ENCODE data around the gene SRRT. TPM values are rescaled to one million over a fixed set of nuclear protein-coding genes. Genes with fewer than 3 reads are reported as not detected.
"Not testable (repeated sequence)": the region's sequence is repeated elsewhere in the genome, so short reads cannot be mapped to it uniquely, and the experiment has no call there.

SRRT gene
- total and polyA plus RNA-seq, 10 of the 15 experiments (the other 5 are each of a cell fraction or from before 2014, with no cell fraction given), result 11.1 to 254 (median 111) TPM

GRCh38 chr7:100933734-100934133 is 58.8 kb downstream of the SRRT start (continued):
- TF ChIP-seq ZNF207 (IDR thresholded peaks at IDR 0.05; ENCODE audit: borderline replicate concordance) (no peak), NRF1 (conservative IDR thresholded peaks at IDR 0.05; ENCODE audit: low read depth, low read length) (no peak), EZH2 (IDR thresholded peaks at IDR 0.05; ENCODE audit: borderline replicate concordance, control insufficient read depth, low read depth, low read length) (no peak), WRNIP1 (IDR thresholded peaks at IDR 0.05; ENCODE audit: borderline replicate concordance, low read depth, low read length) (no peak)
- TF ChIP-seq, protein P1, sequence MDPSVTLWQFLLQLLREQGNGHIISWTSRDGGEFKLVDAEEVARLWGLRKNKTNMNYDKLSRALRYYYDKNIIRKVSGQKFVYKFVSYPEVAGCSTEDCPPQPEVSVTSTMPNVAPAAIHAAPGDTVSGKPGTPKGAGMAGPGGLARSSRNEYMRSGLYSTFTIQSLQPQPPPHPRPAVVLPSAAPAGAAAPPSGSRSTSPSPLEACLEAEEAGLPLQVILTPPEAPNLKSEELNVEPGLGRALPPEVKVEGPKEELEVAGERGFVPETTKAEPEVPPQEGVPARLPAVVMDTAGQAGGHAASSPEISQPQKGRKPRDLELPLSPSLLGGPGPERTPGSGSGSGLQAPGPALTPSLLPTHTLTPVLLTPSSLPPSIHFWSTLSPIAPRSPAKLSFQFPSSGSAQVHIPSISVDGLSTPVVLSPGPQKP (IDR thresholded peaks at IDR 0.05; ENCODE audit: low read depth, low read length), result no peak

- H3K79me2 ChIP-seq (ENCODE audit: control insufficient read depth, insufficient read depth, low read length); H4K20me1 ChIP-seq (ENCODE audit: control insufficient read depth, insufficient read depth); H3K27ac ChIP-seq (ENCODE audit: control insufficient read depth, insufficient read depth); BruUV-seq (replicated peaks); in situ Hi-C loops (cut with MboI); H3K4me1 ChIP-seq (ENCODE audit: control insufficient read depth, insufficient read depth, low read length); H3K4me3 ChIP-seq; H3K9me3 ChIP-seq (replicated peaks; ENCODE audit: control insufficient read depth, insufficient read depth, low read length); CTCF ChIA-PET; H2AFZ ChIP-seq (ENCODE audit: control insufficient read depth, low read depth, low read length); H3K9ac ChIP-seq (ENCODE audit: control insufficient read depth, insufficient read depth, low read length); H3K27me3 ChIP-seq (replicated peaks in 1 of 2; ENCODE audit: control insufficient read depth in 2 of 2, insufficient read depth in 2 of 2, low read length in 1 of 2); FAIRE-seq; ATAC-seq; intact Hi-C loops (cut with micrococcal nuclease; ENCODE audit: unreplicated experiment); DNase-seq (ENCODE audit: low read depth, low spot score); POLR2A ChIA-PET; RAD21 ChIA-PET (ENCODE audit: unreplicated experiment); H3K4me2 ChIP-seq (ENCODE audit: control insufficient read depth, insufficient read depth); SMC1A ChIA-PET (ENCODE audit: uncharacterized antibody, unreplicated experiment); H3K36me3 ChIP-seq (ENCODE audit: control insufficient read depth in 2 of 2, insufficient read depth in 2 of 2, low read length in 1 of 2): not testable (repeated sequence)
- WGBS (ENCODE audit: insufficient coverage, insufficient replicate concordance, low lambda C conversion rate, missing lambda C conversion rate), result 11% methylated on average over 2 of the region's 2 CpGs
Measured at GRCh38 chr7:100935381-100935780, 60.5 kb downstream of the SRRT start.

DNA sequence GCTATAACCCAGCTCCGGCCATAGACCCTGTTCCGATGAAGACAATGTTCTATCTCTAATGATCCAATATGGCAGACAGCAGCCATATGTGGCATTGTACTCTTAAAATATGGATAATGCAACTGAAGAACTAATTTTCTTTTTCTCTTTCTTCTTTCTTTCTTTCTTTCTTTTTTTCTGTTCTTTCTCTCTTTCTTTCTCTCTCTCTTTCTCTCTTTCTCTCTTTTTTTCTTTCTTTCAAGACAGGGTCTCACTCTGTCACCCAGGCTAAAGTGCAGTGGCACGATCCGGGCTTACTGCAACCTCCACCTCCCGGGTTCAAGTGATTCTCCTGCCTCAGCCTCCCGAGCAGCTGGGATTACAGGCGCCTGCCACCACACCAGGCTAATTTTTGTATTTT is 61.3 kb downstream of the SRRT start:
- in situ Hi-C loops (cut with MboI); H3K9ac ChIP-seq (ENCODE audit: control insufficient read depth, insufficient read depth, low read length); DNase-seq (ENCODE audit: low read depth, low spot score); CTCF ChIA-PET; H3K4me3 ChIP-seq; FAIRE-seq; H4K20me1 ChIP-seq (ENCODE audit: control insufficient read depth, insufficient read depth); H3K27me3 ChIP-seq (replicated peaks in 1 of 2; ENCODE audit: control insufficient read depth in 2 of 2, insufficient read depth in 2 of 2, low read length in 1 of 2); BruUV-seq (replicated peaks); H3K9me3 ChIP-seq (replicated peaks; ENCODE audit: control insufficient read depth, insufficient read depth, low read length); H2AFZ ChIP-seq (ENCODE audit: control insufficient read depth, low read depth, low read length); RAD21 ChIA-PET (ENCODE audit: unreplicated experiment); ATAC-seq; H3K36me3 ChIP-seq (ENCODE audit: control insufficient read depth in 2 of 2, insufficient read depth in 2 of 2, low read length in 1 of 2); intact Hi-C loops (cut with micrococcal nuclease; ENCODE audit: unreplicated experiment); H3K79me2 ChIP-seq (ENCODE audit: control insufficient read depth, insufficient read depth, low read length); H3K27ac ChIP-seq (ENCODE audit: control insufficient read depth, insufficient read depth); H3K4me2 ChIP-seq (ENCODE audit: control insufficient read depth, insufficient read depth); H3K4me1 ChIP-seq (ENCODE audit: control insufficient read depth, insufficient read depth, low read length); POLR2A ChIA-PET; SMC1A ChIA-PET (ENCODE audit: uncharacterized antibody, unreplicated experiment): not testable (repeated sequence)
- 57% methylated on average over 7 of the region's 7 CpGs for WGBS (ENCODE audit: insufficient coverage, insufficient replicate concordance, low lambda C conversion rate, missing lambda C conversion rate)

Small RNA genes within 50 kb of the gene (microRNA-seq; reads per million reads assigned to microRNA genes)
- not detected for gene MIR6875

Small RNA genes within 50 kb of the gene (small RNA-seq; reads per million reads assigned to genes)
- gene RN7SL549P, result not detected
- not detected for gene RPS29P15

Other genes with a start within 250 kb of the SRRT start
Only the 7 nearest of the 16 such genes appear.
- 0.56 and 0.93 TPM in 2 replicates for gene EPHB4, start 47.6 kb upstream of the SRRT start, total RNA-seq (2014; rRNA removed)
- 0.32 and 0.40 TPM in 2 replicates for gene EPHB4, start 47.6 kb upstream of the SRRT start, total RNA-seq (2014; rRNA removed; fragmentation: Illumina TruSeq; extraction: Trizol)
- gene EPHB4, start 47.6 kb upstream of the SRRT start, total RNA-seq (2021), result 0.82 and 0.85 TPM in 2 replicates
- gene EPHB4, start 47.6 kb upstream of the SRRT start, polyA plus RNA-seq (2011; rRNA removed), result 0.23 and 0.45 TPM in 2 replicates
- 0.05 and 0.32 TPM in 2 replicates for gene EPHB4, start 47.6 kb upstream of the SRRT start, polyA plus RNA-seq (2014; fragmentation: Illumina TruSeq; extraction: Trizol)
- not detected for gene EPHB4, start 47.6 kb upstream of the SRRT start, polyA plus RNA-seq (2014; fragmentation: Nextera tagmentation; extraction: Ambion mirVana)
- gene EPHB4, start 47.6 kb upstream of the SRRT start, polyA plus RNA-seq (2014; rRNA removed), result 0.51 and 0.75 TPM in 2 replicates
- not detected for gene EPHB4, start 47.6 kb upstream of the SRRT start, polyA plus RNA-seq (2016; fragmentation: Nextera tagmentation; extraction: Ambion mirVana)
- gene SLC12A9, start 22.4 kb upstream of the SRRT start, total RNA-seq (2014; rRNA removed), result 11.1 and 16.7 TPM in 2 replicates
- gene SLC12A9, start 22.4 kb upstream of the SRRT start, total RNA-seq (2014; rRNA removed; fragmentation: Illumina TruSeq; extraction: Trizol), result 5.5 and 6.3 TPM in 2 replicates
- gene SLC12A9, start 22.4 kb upstream of the SRRT start, total RNA-seq (2021), result 16.5 and 18.5 TPM in 2 replicates
- 8.6 and 15.3 TPM in 2 replicates for gene SLC12A9, start 22.4 kb upstream of the SRRT start, polyA plus RNA-seq (2011; rRNA removed)
- gene SLC12A9, start 22.4 kb upstream of the SRRT start, polyA plus RNA-seq (2014; fragmentation: Illumina TruSeq; extraction: Trizol), result 4.3 and 10.9 TPM in 2 replicates
- under 1 TPM; 0.24 to 0.35 TPM for gene SLC12A9, start 22.4 kb upstream of the SRRT start, polyA plus RNA-seq (2014; fragmentation: Nextera tagmentation; extraction: Ambion mirVana)
- 18.5 and 24.3 TPM in 2 replicates for gene SLC12A9, start 22.4 kb upstream of the SRRT start, polyA plus RNA-seq (2014; rRNA removed)
- gene SLC12A9, start 22.4 kb upstream of the SRRT start, polyA plus RNA-seq (2016; fragmentation: Nextera tagmentation; extraction: Ambion mirVana), result 1 to 10 TPM; 5.0 to 7.8 TPM
- 26.4 and 32.3 TPM in 2 replicates for gene TRIP6, start 7.7 kb upstream of the SRRT start, total RNA-seq (2014; rRNA removed)
- gene TRIP6, start 7.7 kb upstream of the SRRT start, total RNA-seq (2014; rRNA removed; fragmentation: Illumina TruSeq; extraction: Trizol), result 15.4 and 16.2 TPM in 2 replicates
- gene TRIP6, start 7.7 kb upstream of the SRRT start, total RNA-seq (2021), result 45.3 and 47.4 TPM in 2 replicates
- 14.2 and 21.3 TPM in 2 replicates for gene TRIP6, start 7.7 kb upstream of the SRRT start, polyA plus RNA-seq (2011; rRNA removed)
- 1.7 and 8.5 TPM in 2 replicates for gene TRIP6, start 7.7 kb upstream of the SRRT start, polyA plus RNA-seq (2014; fragmentation: Illumina TruSeq; extraction: Trizol)
- 1 to 10 TPM; 2.5 to 7.1 TPM for gene TRIP6, start 7.7 kb upstream of the SRRT start, polyA plus RNA-seq (2014; fragmentation: Nextera tagmentation; extraction: Ambion mirVana)
- gene TRIP6, start 7.7 kb upstream of the SRRT start, polyA plus RNA-seq (2014; rRNA removed), result 36.6 and 40.3 TPM in 2 replicates
- gene TRIP6, start 7.7 kb upstream of the SRRT start, polyA plus RNA-seq (2016; fragmentation: Nextera tagmentation; extraction: Ambion mirVana), result 10 to 100 TPM; 29.7 to 36.5 TPM
- gene UFSP1, start 14.6 kb downstream of the SRRT start, total RNA-seq (2014; rRNA removed), result 10.6 and 10.8 TPM in 2 replicates
- 1.3 and 1.6 TPM in 2 replicates for gene UFSP1, start 14.6 kb downstream of the SRRT start, total RNA-seq (2014; rRNA removed; fragmentation: Illumina TruSeq; extraction: Trizol)
- gene UFSP1, start 14.6 kb downstream of the SRRT start, total RNA-seq (2021), result 4.7 and 5.6 TPM in 2 replicates
- 0.20 and 0.96 TPM in 2 replicates for gene UFSP1, start 14.6 kb downstream of the SRRT start, polyA plus RNA-seq (2011; rRNA removed)
- 0.48 and 0.75 TPM in 2 replicates for gene UFSP1, start 14.6 kb downstream of the SRRT start, polyA plus RNA-seq (2014; fragmentation: Illumina TruSeq; extraction: Trizol)
- gene UFSP1, start 14.6 kb downstream of the SRRT start, polyA plus RNA-seq (2014; fragmentation: Nextera tagmentation; extraction: Ambion mirVana), result under 1 TPM; 0.14 to 0.57 TPM
- 7.2 and 9.7 TPM in 2 replicates for gene UFSP1, start 14.6 kb downstream of the SRRT start, polyA plus RNA-seq (2014; rRNA removed)
- gene UFSP1, start 14.6 kb downstream of the SRRT start, polyA plus RNA-seq (2016; fragmentation: Nextera tagmentation; extraction: Ambion mirVana), result 1 to 10 TPM; 4.0 to 4.6 TPM
- 1.5 and 1.9 TPM in 2 replicates for gene ACHE, start 20.8 kb downstream of the SRRT start, total RNA-seq (2014; rRNA removed)
- gene ACHE, start 20.8 kb downstream of the SRRT start, total RNA-seq (2014; rRNA removed; fragmentation: Illumina TruSeq; extraction: Trizol), result 0.72 and 0.74 TPM in 2 replicates
- gene ACHE, start 20.8 kb downstream of the SRRT start, total RNA-seq (2021), result 5.0 and 5.1 TPM in 2 replicates
- 0.97 and 2.3 TPM in 2 replicates for gene ACHE, start 20.8 kb downstream of the SRRT start, polyA plus RNA-seq (2011; rRNA removed)
- gene ACHE, start 20.8 kb downstream of the SRRT start, polyA plus RNA-seq (2014; fragmentation: Illumina TruSeq; extraction: Trizol), result 0.21 and 0.69 TPM in 2 replicates
- gene ACHE, start 20.8 kb downstream of the SRRT start, polyA plus RNA-seq (2014; fragmentation: Nextera tagmentation; extraction: Ambion mirVana), result under 1 TPM in 1 of 2 experiments, not detected in 1; 0.07 TPM
- 4.5 and 6.7 TPM in 2 replicates for gene ACHE, start 20.8 kb downstream of the SRRT start, polyA plus RNA-seq (2014; rRNA removed)
- gene ACHE, start 20.8 kb downstream of the SRRT start, polyA plus RNA-seq (2016; fragmentation: Nextera tagmentation; extraction: Ambion mirVana), result 1 to 10 TPM; 2.3 to 2.5 TPM
- not detected in 2 replicates for gene MUC3A, start 74.4 kb downstream of the SRRT start, total RNA-seq (2014; rRNA removed)
- gene MUC3A, start 74.4 kb downstream of the SRRT start, total RNA-seq (2014; rRNA removed; fragmentation: Illumina TruSeq; extraction: Trizol), result not detected in 2 replicates
- gene MUC3A, start 74.4 kb downstream of the SRRT start, total RNA-seq (2021), result 0.10 and 0.24 TPM in 2 replicates
- gene MUC3A, start 74.4 kb downstream of the SRRT start, polyA plus RNA-seq (2011; rRNA removed), result 0.01 and 0.07 TPM in 2 replicates
- gene MUC3A, start 74.4 kb downstream of the SRRT start, polyA plus RNA-seq (2014; fragmentation: Illumina TruSeq; extraction: Trizol), result not detected in 2 replicates
- not detected for gene MUC3A, start 74.4 kb downstream of the SRRT start, polyA plus RNA-seq (2014; fragmentation: Nextera tagmentation; extraction: Ambion mirVana)
- not detected in 2 replicates for gene MUC3A, start 74.4 kb downstream of the SRRT start, polyA plus RNA-seq (2014; rRNA removed)
- not detected for gene MUC3A, start 74.4 kb downstream of the SRRT start, polyA plus RNA-seq (2016; fragmentation: Nextera tagmentation; extraction: Ambion mirVana)
- gene MUC12, start 94.5 kb downstream of the SRRT start, total RNA-seq (2014; rRNA removed), result 2.7 and 3.4 TPM in 2 replicates
- gene MUC12, start 94.5 kb downstream of the SRRT start, total RNA-seq (2014; rRNA removed; fragmentation: Illumina TruSeq; extraction: Trizol), result 2.4 and 3.3 TPM in 2 replicates
- 1.7 and 2.6 TPM in 2 replicates for gene MUC12, start 94.5 kb downstream of the SRRT start, total RNA-seq (2021)
- 1.5 and 2.6 TPM in 2 replicates for gene MUC12, start 94.5 kb downstream of the SRRT start, polyA plus RNA-seq (2011; rRNA removed)
- gene MUC12, start 94.5 kb downstream of the SRRT start, polyA plus RNA-seq (2014; fragmentation: Illumina TruSeq; extraction: Trizol), result 2.0 TPM in 2 replicates
- gene MUC12, start 94.5 kb downstream of the SRRT start, polyA plus RNA-seq (2014; fragmentation: Nextera tagmentation; extraction: Ambion mirVana), result 1 to 10 TPM; 2.6 to 3.6 TPM
- 2.5 TPM in 2 replicates for gene MUC12, start 94.5 kb downstream of the SRRT start, polyA plus RNA-seq (2014; rRNA removed)
- 1 to 10 TPM; 3.5 to 4.5 TPM for gene MUC12, start 94.5 kb downstream of the SRRT start, polyA plus RNA-seq (2016; fragmentation: Nextera tagmentation; extraction: Ambion mirVana)